ENCODE results near the gene FTCD. TPM values are rescaled to one million over a fixed set of nuclear protein-coding genes. Genes with fewer than 3 reads are reported as not detected.

The FTCD gene
- total RNA-seq, 1 donor from 2014 or later = 0.33 TPM

DNA sequence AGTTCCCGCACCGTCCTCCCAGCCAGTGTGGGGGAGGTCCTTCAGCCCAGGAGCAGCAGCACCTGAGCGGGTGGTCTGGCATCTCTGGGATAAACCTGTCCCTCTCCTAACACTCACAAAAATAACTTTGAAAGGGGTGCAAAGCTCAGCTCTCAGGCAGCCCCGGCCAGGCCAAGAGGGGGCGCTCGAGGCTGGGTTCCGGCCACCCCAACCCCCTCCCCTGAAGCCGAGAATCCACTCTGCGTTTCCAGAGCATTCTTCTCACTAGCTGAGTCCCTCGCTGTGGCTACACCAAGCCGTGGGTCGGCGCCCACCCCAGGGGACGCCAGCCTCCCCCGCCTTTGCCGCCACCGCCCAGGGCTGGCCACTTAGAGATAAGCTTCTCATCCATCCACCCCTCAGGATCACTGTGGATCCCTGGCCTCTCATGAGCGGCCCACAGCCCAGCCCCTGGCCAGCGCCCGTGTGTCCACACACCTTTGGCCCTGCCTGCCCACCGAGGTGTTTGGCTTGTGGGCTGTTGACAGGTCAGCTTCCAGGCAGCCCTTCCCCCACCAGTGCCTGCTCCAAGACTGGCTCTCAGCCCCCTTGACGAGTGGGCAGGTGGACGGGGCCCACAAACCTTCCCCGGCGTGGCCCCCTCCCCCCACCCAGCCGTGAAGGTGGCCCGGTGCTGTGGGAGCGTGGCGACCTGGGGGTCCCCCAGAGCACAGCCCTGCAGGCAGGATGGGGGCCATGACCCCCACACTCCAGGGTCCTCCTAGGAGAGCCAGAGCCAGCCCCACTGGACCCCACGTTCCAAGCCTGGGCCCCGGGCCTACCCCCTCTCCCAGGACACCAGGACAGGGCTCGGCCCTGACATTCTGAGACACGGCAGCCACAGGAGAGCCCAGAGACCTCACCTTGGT lies 1.9 kb downstream of the FTCD start:
- TF ChIP-seq, protein P1, sequence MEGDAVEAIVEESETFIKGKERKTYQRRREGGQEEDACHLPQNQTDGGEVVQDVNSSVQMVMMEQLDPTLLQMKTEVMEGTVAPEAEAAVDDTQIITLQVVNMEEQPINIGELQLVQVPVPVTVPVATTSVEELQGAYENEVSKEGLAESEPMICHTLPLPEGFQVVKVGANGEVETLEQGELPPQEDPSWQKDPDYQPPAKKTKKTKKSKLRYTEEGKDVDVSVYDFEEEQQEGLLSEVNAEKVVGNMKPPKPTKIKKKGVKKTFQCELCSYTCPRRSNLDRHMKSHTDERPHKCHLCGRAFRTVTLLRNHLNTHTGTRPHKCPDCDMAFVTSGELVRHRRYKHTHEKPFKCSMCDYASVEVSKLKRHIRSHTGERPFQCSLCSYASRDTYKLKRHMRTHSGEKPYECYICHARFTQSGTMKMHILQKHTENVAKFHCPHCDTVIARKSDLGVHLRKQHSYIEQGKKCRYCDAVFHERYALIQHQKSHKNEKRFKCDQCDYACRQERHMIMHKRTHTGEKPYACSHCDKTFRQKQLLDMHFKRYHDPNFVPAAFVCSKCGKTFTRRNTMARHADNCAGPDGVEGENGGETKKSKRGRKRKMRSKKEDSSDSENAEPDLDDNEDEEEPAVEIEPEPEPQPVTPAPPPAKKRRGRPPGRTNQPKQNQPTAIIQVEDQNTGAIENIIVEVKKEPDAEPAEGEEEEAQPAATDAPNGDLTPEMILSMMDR (IDR thresholded peaks at IDR 0.05; ENCODE audit: insufficient read depth, low read length, poor library complexity, severe bottlenecking) = peak; percentile 98
- no peak for DNase-seq (ENCODE audit: low read depth)
- H3K36me3 ChIP-seq (ENCODE audit: control insufficient read depth, insufficient read depth, low read length) = no peaks in the 10 kb centered on the region
- no peaks in the 10 kb centered on the region for H3K27me3 ChIP-seq (ENCODE audit: control insufficient read depth, insufficient read depth, low read length)
- H3K4me3 ChIP-seq (ENCODE audit: low read depth, low read length) = no peak overlapping the region

GRCh38 chr21:46152927-46153246 lies 2.5 kb downstream of the FTCD start:
- TF ChIP-seq, protein P1 (IDR thresholded peaks at IDR 0.05; ENCODE audit: insufficient read depth, low read length, poor library complexity, severe bottlenecking) = no peak
- no peaks in the 10 kb centered on the region for H3K36me3 ChIP-seq (ENCODE audit: control insufficient read depth, insufficient read depth, low read length)
- no peaks in the 10 kb centered on the region for H3K27me3 ChIP-seq (ENCODE audit: control insufficient read depth, insufficient read depth, low read length)
- DNase-seq (ENCODE audit: low read depth) = no peak
- no peak overlapping the region for H3K4me3 ChIP-seq (ENCODE audit: low read depth, low read length)

- no peak for DNase-seq (ENCODE audit: low read depth)
- TF ChIP-seq, protein P1 (IDR thresholded peaks at IDR 0.05; ENCODE audit: insufficient read depth, low read length, poor library complexity, severe bottlenecking) = no peak
- no peak overlapping the region for H3K4me3 ChIP-seq (ENCODE audit: low read depth, low read length)
- H3K36me3 ChIP-seq (ENCODE audit: control insufficient read depth, insufficient read depth, low read length) = no peaks in the 10 kb centered on the region
- H3K27me3 ChIP-seq (ENCODE audit: control insufficient read depth, insufficient read depth, low read length) = no peaks in the 10 kb centered on the region
These were observed 3.1 kb downstream of the FTCD start for GRCh38 chr21:46151989-46152926.

DNA sequence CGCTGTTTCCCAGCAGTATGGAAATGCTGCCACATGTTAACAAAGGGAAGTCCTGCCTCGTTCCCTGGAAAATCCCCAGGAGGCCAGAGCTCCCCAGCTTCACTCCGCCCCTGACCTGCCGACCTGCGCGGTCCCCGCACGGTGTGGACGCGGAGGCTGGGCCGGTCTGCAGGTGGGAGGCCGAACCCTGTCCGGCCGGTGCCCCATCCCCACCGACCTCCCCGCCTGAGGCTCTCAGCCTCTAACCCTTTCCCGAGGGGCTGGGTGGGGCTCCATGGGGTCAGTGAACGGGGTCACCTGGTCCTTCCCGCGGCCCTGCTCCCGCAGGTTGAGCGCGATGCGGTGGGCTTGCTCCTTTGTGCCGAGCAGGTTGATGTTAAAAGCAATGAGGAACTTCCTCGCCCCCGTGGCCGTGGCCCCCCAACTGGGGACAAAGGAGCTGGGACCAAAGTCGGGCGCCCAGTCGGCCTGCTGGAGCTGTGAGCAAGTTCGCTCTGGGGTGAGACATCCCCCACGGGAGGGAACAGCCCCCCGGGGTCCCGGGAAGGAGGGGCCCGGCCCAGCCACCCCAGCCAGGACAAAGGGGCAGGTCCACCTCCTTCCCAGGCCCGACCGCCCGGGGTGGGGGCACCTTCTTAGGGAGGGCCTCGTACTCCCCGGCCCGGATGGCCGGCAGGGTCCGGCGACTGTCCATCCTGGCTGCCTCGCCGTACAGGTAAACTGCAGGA lies 4.0 kb downstream of the FTCD start:
- no peak for DNase-seq (ENCODE audit: low read depth)
- no peaks in the 10 kb centered on the region for H3K27me3 ChIP-seq (ENCODE audit: control insufficient read depth, insufficient read depth, low read length)
- TF ChIP-seq, protein P1 (IDR thresholded peaks at IDR 0.05; ENCODE audit: insufficient read depth, low read length, poor library complexity, severe bottlenecking) = no peak
- no peaks in the 10 kb centered on the region for H3K36me3 ChIP-seq (ENCODE audit: control insufficient read depth, insufficient read depth, low read length)
- no peak overlapping the region for H3K4me3 ChIP-seq (ENCODE audit: low read depth, low read length)

DNA sequence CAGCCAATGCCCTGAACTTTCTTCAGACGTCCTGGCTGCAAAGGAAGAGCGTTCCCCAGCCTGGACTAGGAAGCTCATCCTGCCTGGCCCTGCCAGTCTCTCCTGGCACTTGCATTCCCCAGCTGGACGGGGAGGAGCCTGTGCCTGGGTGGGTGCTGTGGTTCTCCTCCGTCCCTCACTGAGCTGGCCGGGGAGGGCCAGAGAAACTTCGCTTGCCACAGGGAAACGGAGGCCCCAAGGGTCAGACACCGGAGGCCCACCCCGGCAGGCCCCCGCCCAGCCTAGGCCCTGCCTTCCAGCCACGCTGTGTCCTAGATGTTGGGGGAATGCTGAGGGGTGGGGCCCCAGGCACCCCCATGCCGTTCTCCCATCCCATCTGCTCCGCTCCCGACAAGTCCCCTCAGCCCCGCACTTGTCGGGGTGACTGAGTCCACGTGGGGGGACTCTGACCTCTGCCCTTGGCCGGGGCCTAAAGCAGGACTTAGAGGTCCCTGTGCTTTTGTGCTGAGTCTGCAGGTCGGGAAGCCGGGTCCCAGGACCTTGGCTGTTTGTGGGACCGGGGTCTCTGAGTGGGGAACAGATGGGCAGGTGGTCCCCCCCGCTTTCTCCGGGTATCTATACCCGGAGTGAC lies 4.8 kb downstream of the FTCD start:
- Histone ChIP-seq H3K36me3 (ENCODE audit: control insufficient read depth, insufficient read depth, low read length) (no peaks in the 10 kb centered on the region), H3K4me3 (ENCODE audit: low read depth, low read length) (no peak overlapping the region), H3K27me3 (ENCODE audit: control insufficient read depth, insufficient read depth, low read length) (no peaks in the 10 kb centered on the region)
- no peak for DNase-seq (ENCODE audit: low read depth)
- TF ChIP-seq, protein P1 (IDR thresholded peaks at IDR 0.05; ENCODE audit: insufficient read depth, low read length, poor library complexity, severe bottlenecking) = no peak
